WTC11 (cell line): ENCODE measurements around the gene TEKTIP1. TPM values are rescaled to one million over a fixed set of nuclear protein-coding genes. Genes with fewer than 3 reads are reported as not detected.
A peak's percentile ranks its signal among the peaks of the same experiment; 100 is the strongest.

Experiments used
- ATAC-seq: fragments of 200-7000 bp; cut with Tn5 transposase; 2 replicates; pipeline ENCODE4 v1.10.0; 2021; ENCODE audit warnings: mild to moderate bottlenecking, moderate library complexity
- CTCF ChIA-PET: fragments of 300-600 bp; sonication (Branson Sonifier 250); formaldehyde crosslinking; loops from one replicate; lab custom pipeline; 2021; ENCODE audit warnings: antibody characterized with exemption; lab: Charles Lee
- POLR2A ChIA-PET: fragments of 350-600 bp; sonication (Branson Sonifier 250); formaldehyde crosslinking; loops from one replicate; lab custom pipeline; 2021; ENCODE audit warnings: antibody characterized with exemption; lab: Charles Lee
- DNase-seq: peaks from one replicate; pipeline ENCODE4 v3.0.0; 2021; ENCODE audit warnings: low spot score
- H3K27ac Mint-ChIP-seq: 2 replicates; pipeline ENCODE4 v1.8.0; 2021; ENCODE audit warnings: mixed read lengths
- H3K27me3 Mint-ChIP-seq: 2 replicates; pipeline ENCODE4 v1.8.0; 2021; ENCODE audit warnings: low read depth, mild to moderate bottlenecking, moderate library complexity, mixed read lengths
- H3K36me3 Mint-ChIP-seq: 2 replicates; pipeline ENCODE4 v1.8.0; 2021; ENCODE audit warnings: mixed read lengths
- H3K4me1 Mint-ChIP-seq: 2 replicates; pipeline ENCODE4 v1.8.0; 2022; ENCODE audit warnings: mixed read lengths
- H3K4me3 Mint-ChIP-seq: 2 replicates; pipeline ENCODE4 v1.8.0; 2021; ENCODE audit warnings: mild to moderate bottlenecking, moderate library complexity, mixed read lengths
- H3K9me3 Mint-ChIP-seq: 2 replicates; pipeline ENCODE4 v1.8.0; 2021; ENCODE audit warnings: mixed read lengths
- CDX4 ChIP-seq: fragments of 250-450 bp; sonication (Bioruptor Pico); IDR thresholded peaks from 2 replicates; pipeline ENCODE4 v1.9.0; 2021; ENCODE audit warnings: moderate library complexity, mild to moderate bottlenecking, inconsistent platforms, borderline replicate concordance
- CREM ChIP-seq: sonication (generic); formaldehyde crosslinking; IDR thresholded peaks from 2 replicates; pipeline ENCODE4 v1.8.1; 2022; ENCODE audit warnings: mild to moderate bottlenecking, missing genetic modification reagents, moderate library complexity
- E2F4 ChIP-seq: sonication (generic); formaldehyde crosslinking; IDR thresholded peaks from 2 replicates; pipeline ENCODE4 v1.8.1; 2022; ENCODE audit warnings: low read depth, mild to moderate bottlenecking, moderate library complexity, missing genetic modification reagents, borderline replicate concordance
- EMX1 ChIP-seq: fragments of 250-450 bp; sonication (Bioruptor Pico); IDR thresholded peaks from 2 replicates; pipeline ENCODE4 v1.8.0; 2021; ENCODE audit warnings: mild to moderate bottlenecking
- ETV6 ChIP-seq: sonication (generic); formaldehyde crosslinking; IDR thresholded peaks from 2 replicates; pipeline ENCODE4 v1.8.1; 2022; ENCODE audit warnings: mild to moderate bottlenecking, missing genetic modification reagents
- FOXJ3 ChIP-seq: sonication (generic); formaldehyde crosslinking; IDR thresholded peaks from 2 replicates; pipeline ENCODE4 v1.9.0; 2021; ENCODE audit warnings: missing genetic modification reagents, mild to moderate bottlenecking, borderline replicate concordance
- FOXK1 ChIP-seq: sonication (generic); formaldehyde crosslinking; IDR thresholded peaks from 2 replicates; pipeline ENCODE4 v1.8.0; 2022; ENCODE audit warnings: mild to moderate bottlenecking, moderate library complexity, missing genetic modification reagents
- JUN ChIP-seq: sonication (generic); formaldehyde crosslinking; IDR thresholded peaks from 2 replicates; pipeline ENCODE4 v1.8.0; 2023; ENCODE audit warnings: mild to moderate bottlenecking, missing genetic modification reagents
- MAX ChIP-seq: sonication (generic); formaldehyde crosslinking; IDR thresholded peaks from 2 replicates; pipeline ENCODE4 v1.8.0; 2022; ENCODE audit warnings: mild to moderate bottlenecking, missing genetic modification reagents
- MXD4 ChIP-seq: fragments of 250-450 bp; sonication (Bioruptor Pico); IDR thresholded peaks from 2 replicates; pipeline ENCODE4 v1.8.0; 2021; ENCODE audit warnings: mild to moderate bottlenecking, moderate library complexity, borderline replicate concordance
- NFE2L1 ChIP-seq: sonication (generic); formaldehyde crosslinking; IDR thresholded peaks from 2 replicates; pipeline ENCODE4 v1.8.1; 2023; ENCODE audit warnings: missing genetic modification reagents
- NFYB ChIP-seq: sonication (generic); formaldehyde crosslinking; conservative IDR thresholded peaks from 2 replicates; pipeline ENCODE4 v1.8.0; 2022; ENCODE audit warnings: low read depth, missing genetic modification reagents
- OVOL2 ChIP-seq: fragments of 250-450 bp; sonication (Bioruptor Pico); IDR thresholded peaks from 2 replicates; pipeline ENCODE4 v1.9.0; 2021; ENCODE audit warnings: mild to moderate bottlenecking, borderline replicate concordance
- USF1 ChIP-seq: sonication (generic); formaldehyde crosslinking; IDR thresholded peaks from 2 replicates; pipeline ENCODE4 v1.8.0; 2022; ENCODE audit warnings: mild to moderate bottlenecking, missing genetic modification reagents
- ZBTB21 ChIP-seq: sonication (generic); formaldehyde crosslinking; IDR thresholded peaks from 2 replicates; pipeline ENCODE4 v1.8.1; 2023; ENCODE audit warnings: mild to moderate bottlenecking, missing genetic modification reagents, borderline replicate concordance
- ZNF121 ChIP-seq: sonication (generic); formaldehyde crosslinking; IDR thresholded peaks from 2 replicates; pipeline ENCODE4 v1.8.0; 2023; ENCODE audit warnings: missing genetic modification reagents
- ZNF232 ChIP-seq: sonication (generic); formaldehyde crosslinking; IDR thresholded peaks from 2 replicates; pipeline ENCODE4 v1.8.0; 2022; ENCODE audit warnings: mild to moderate bottlenecking, missing genetic modification reagents
- ZNF281 ChIP-seq: sonication (generic); formaldehyde crosslinking; IDR thresholded peaks from 2 replicates; pipeline ENCODE4 v1.8.0; 2023; ENCODE audit warnings: mild to moderate bottlenecking, missing genetic modification reagents
- ZNF317 ChIP-seq: sonication (generic); formaldehyde crosslinking; IDR thresholded peaks from 2 replicates; pipeline ENCODE4 v1.8.1; 2023; ENCODE audit warnings: low read depth, mild to moderate bottlenecking, moderate library complexity, missing genetic modification reagents, borderline replicate concordance
- total RNA-seq: library from RNA; stranded (reverse); gene quantifications from 3 replicates; pipeline ENCODE4 v1.2.3, GENCODE V29; 2021

TEKTIP1 gene
- total RNA-seq, 1 experiment from 2014 or later, result 6.3 TPM

GRCh38 chr19:3496392-3497273, 42.3 kb upstream of the TEKTIP1 start:
- DNase-seq (no peak), ATAC-seq (no peak)
- Mint-ChIP-seq H3K27ac (no peak overlapping the region), H3K4me3 (no peak overlapping the region), H3K27me3 (no peaks in the 10 kb centered on the region), H3K9me3 (no peaks in the 10 kb centered on the region), H3K36me3 (peaks cover 31% of the 10 kb centered on the region), H3K4me1 (peaks cover 9% of the 10 kb centered on the region)
- CTCF ChIA-PET, result no interaction called here
- TF ChIP-seq MXD4 (CRISPR knock-in tag) (no peak), MAX (CRISPR knock-in tag) (no peak), ZNF121 (CRISPR knock-in tag) (no peak), NFYB (no peak), CDX4 (CRISPR knock-in tag) (no peak), JUN (no peak), CREM (CRISPR knock-in tag) (no peak)
- POLR2A ChIA-PET, result no interaction called here

GRCh38 chr19:3497757-3498520, 41.0 kb upstream of the TEKTIP1 start:
- H3K27me3 Mint-ChIP-seq, result no peaks in the 10 kb centered on the region
- no peak for ATAC-seq
- H3K4me1 Mint-ChIP-seq, result peaks cover 9% of the 10 kb centered on the region
- H3K9me3 Mint-ChIP-seq, result no peaks in the 10 kb centered on the region
- CTCF ChIA-PET, result no interaction called here
- peaks cover 27% of the 10 kb centered on the region for H3K36me3 Mint-ChIP-seq
- DNase-seq, result no peak
- H3K4me3 Mint-ChIP-seq, result no peak overlapping the region
- TF ChIP-seq ZBTB21 (CRISPR knock-in tag), result no peak
- no peak for TF ChIP-seq ZNF317 (CRISPR knock-in tag)
- TF ChIP-seq FOXK1 (CRISPR knock-in tag), result no peak
- H3K27ac Mint-ChIP-seq, result no peak overlapping the region
- POLR2A ChIA-PET, result no interaction called here

- H3K9me3 Mint-ChIP-seq, result no peaks in the 10 kb centered on the region
- no peaks in the 10 kb centered on the region for H3K27me3 Mint-ChIP-seq
- ATAC-seq (peak; percentile 19), DNase-seq (no peak)
- ChIA-PET POLR2A (no interaction called here), CTCF (interaction anchor here (1.5 kb wide), 1 partner anchor 15 kb away, joined by 6 read pairs; no protein-coding TSS in a partner anchor)
- H3K4me1 Mint-ChIP-seq, result peaks cover 13% of the 10 kb centered on the region
- H3K36me3 Mint-ChIP-seq, result peaks cover 26% of the 10 kb centered on the region
- peak overlapping the region; percentile 83 for H3K27ac Mint-ChIP-seq
- TF ChIP-seq ZNF232 (CRISPR knock-in tag) (no peak), EMX1 (CRISPR knock-in tag) (no peak), FOXJ3 (CRISPR knock-in tag) (no peak), ZBTB21 (CRISPR knock-in tag) (no peak), OVOL2 (CRISPR knock-in tag) (no peak)
- H3K4me3 Mint-ChIP-seq, result peak overlapping the region; percentile 91
Observed at GRCh38 chr19:3499738-3500428, 39.1 kb upstream of the TEKTIP1 start.

GRCh38 chr19:3500429-3501101, 38.4 kb upstream of the TEKTIP1 start, which contains the start of gene DOHH:
TSS of gene DOHH (minus strand) at chr19:3500674. CDS start at chr19:3496814, 3,860 bp downstream.
- Mint-ChIP-seq H3K4me1 (peaks cover 16% of the 10 kb centered on the region), H3K4me3 (peak within 1 kb of the TSS; percentile 91), H3K27ac (peak within 1 kb of the TSS; percentile 97), H3K9me3 (no peaks in the 10 kb centered on the region), H3K27me3 (no peaks in the 10 kb centered on the region), H3K36me3 (peaks cover 22% of the 10 kb centered on the region)
- POLR2A ChIA-PET, result no interaction called here
- CTCF ChIA-PET, result interaction anchor here (0.6 to 2.3 kb wide), 11 partner anchors 9 to 852 kb away, joined by 3 to 23 read pairs (median 3); no protein-coding TSS in a partner anchor
- ATAC-seq (peak; percentile 88), DNase-seq (peak; percentile 96)
- TF ChIP-seq ETV6 (CRISPR knock-in tag) (peak; percentile 96), ZNF281 (peak; percentile 67; the same call in 1 of the 2 replicates), NFE2L1 (peak; percentile 72; the same call in 1 of the 2 replicates), E2F4 (CRISPR knock-in tag) (0 out of 2 replicates have a peak, but pooled peaks have one; percentile 35), USF1 (peak; percentile 100)
